Lower leg skin (tissue), 3 donors: ENCODE results near the gene C4BPA.

Experiments used
- POLR2A ChIP-seq, 2 donors: fragments of 450-650 bp; IDR thresholded peaks; one replicate each; pipeline ENCODE4 v1.6.1; 2016 to 2017; ENCODE audit warnings: antibody characterized with exemption in 2 of 2, mild to moderate bottlenecking in 1 of 2, moderate library complexity in 1 of 2
- TF ChIP-seq, protein P1 (sequence below), 3 donors: fragments of 450-650 bp; IDR thresholded peaks; one replicate each; pipeline ENCODE4 v1.5.1; 2016; ENCODE audit warnings: antibody characterized with exemption in 3 of 3, mild to moderate bottlenecking in 3 of 3, moderate library complexity in 2 of 3

GRCh38 chr1:207124389-207124788, 20.4 kb downstream of the C4BPA start:
- TF ChIP-seq, protein P1, sequence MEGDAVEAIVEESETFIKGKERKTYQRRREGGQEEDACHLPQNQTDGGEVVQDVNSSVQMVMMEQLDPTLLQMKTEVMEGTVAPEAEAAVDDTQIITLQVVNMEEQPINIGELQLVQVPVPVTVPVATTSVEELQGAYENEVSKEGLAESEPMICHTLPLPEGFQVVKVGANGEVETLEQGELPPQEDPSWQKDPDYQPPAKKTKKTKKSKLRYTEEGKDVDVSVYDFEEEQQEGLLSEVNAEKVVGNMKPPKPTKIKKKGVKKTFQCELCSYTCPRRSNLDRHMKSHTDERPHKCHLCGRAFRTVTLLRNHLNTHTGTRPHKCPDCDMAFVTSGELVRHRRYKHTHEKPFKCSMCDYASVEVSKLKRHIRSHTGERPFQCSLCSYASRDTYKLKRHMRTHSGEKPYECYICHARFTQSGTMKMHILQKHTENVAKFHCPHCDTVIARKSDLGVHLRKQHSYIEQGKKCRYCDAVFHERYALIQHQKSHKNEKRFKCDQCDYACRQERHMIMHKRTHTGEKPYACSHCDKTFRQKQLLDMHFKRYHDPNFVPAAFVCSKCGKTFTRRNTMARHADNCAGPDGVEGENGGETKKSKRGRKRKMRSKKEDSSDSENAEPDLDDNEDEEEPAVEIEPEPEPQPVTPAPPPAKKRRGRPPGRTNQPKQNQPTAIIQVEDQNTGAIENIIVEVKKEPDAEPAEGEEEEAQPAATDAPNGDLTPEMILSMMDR (IDR thresholded peaks at IDR 0.05): no peak
- no peak for TF ChIP-seq POLR2A (IDR thresholded peaks at IDR 0.05)
